DOHH2 (cell line): Measurements from ENCODE around the gene SMIM5.

Experiments used
- EZH2phosphoT487 ChIP-seq: fragments of 200-600 bp; sonication (generic); IDR thresholded peaks from 2 replicates; pipeline ENCODE4 v1.6.1; 2017; ENCODE audit warnings: borderline replicate concordance, mild to moderate bottlenecking, antibody characterized with exemption, low read length, moderate library complexity, mixed read lengths
- TF ChIP-seq, protein P1 (sequence below): fragments of 200-600 bp; sonication (generic); IDR thresholded peaks from one replicate; pipeline ENCODE4 v1.5.1; 2014; ENCODE audit warnings: antibody characterized with exemption, mild to moderate bottlenecking, low read depth, low read length; ENCODE audit not compliant: poor library complexity, severe bottlenecking

DNA sequence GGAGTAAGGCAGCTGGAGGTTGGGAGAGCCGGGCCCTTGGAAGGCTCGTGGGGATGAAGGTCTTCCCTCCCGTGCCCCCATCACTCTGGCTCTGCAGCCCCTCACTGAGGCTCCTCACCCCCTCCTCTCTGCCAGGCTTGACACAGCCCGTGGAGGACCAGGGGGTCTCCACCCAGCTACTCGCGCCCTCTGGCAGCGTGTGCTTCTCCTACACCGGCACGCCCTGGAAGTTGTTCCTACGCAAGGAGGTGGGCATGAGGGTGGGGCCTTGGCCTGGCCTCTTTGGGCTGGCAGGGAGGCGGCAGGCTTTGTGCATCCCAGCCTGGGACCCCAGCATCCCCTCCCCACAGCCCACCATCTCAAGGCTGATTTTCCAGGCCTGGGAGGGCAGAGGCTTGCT lies 15.6 kb upstream of the SMIM5 start:
- TF ChIP-seq EZH2phosphoT487, result no peak
- TF ChIP-seq, protein P1, sequence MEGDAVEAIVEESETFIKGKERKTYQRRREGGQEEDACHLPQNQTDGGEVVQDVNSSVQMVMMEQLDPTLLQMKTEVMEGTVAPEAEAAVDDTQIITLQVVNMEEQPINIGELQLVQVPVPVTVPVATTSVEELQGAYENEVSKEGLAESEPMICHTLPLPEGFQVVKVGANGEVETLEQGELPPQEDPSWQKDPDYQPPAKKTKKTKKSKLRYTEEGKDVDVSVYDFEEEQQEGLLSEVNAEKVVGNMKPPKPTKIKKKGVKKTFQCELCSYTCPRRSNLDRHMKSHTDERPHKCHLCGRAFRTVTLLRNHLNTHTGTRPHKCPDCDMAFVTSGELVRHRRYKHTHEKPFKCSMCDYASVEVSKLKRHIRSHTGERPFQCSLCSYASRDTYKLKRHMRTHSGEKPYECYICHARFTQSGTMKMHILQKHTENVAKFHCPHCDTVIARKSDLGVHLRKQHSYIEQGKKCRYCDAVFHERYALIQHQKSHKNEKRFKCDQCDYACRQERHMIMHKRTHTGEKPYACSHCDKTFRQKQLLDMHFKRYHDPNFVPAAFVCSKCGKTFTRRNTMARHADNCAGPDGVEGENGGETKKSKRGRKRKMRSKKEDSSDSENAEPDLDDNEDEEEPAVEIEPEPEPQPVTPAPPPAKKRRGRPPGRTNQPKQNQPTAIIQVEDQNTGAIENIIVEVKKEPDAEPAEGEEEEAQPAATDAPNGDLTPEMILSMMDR, result no peak
